HG03460 (cell line): ENCODE results near the gene GLUD2.
"Not testable (repeated sequence)": the region's sequence is repeated elsewhere in the genome, so short reads cannot be mapped to it uniquely, and the experiment has no call there.

Experiments
- ATAC-seq: cut with Tn5 transposase; IDR thresholded peaks from one replicate; pipeline ENCODE4 v1.9.1; 2021; ENCODE audit not compliant: unreplicated experiment

The GLUD2 gene

GRCh38 chrX:121047441-121048419, at the start of gene GLUD2:
Gene GLUD2 (plus strand): TSS chrX:121047610. CDS start chrX:121047685, 75 bp downstream.
- not testable (repeated sequence) for ATAC-seq

DNA sequence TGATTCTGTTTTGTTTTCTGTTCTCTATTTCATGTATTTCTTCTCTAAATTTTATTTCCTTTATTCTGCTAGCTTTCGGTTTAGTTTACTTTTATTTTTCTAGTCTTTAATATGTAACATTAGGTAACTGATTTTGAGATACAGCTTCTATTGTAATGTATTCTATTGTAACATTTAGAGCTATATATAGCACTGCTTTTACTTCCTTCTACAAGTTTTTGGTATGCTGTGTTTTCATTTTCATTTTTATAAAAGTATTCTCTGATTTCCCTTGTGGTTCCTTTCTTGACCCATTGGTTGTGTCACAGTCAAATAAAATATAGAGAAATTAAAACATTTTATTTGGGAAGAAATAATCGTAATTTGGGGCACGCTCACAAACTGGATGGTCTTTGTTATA, 48.0 kb upstream of the GLUD2 start:
- no peak for ATAC-seq

DNA sequence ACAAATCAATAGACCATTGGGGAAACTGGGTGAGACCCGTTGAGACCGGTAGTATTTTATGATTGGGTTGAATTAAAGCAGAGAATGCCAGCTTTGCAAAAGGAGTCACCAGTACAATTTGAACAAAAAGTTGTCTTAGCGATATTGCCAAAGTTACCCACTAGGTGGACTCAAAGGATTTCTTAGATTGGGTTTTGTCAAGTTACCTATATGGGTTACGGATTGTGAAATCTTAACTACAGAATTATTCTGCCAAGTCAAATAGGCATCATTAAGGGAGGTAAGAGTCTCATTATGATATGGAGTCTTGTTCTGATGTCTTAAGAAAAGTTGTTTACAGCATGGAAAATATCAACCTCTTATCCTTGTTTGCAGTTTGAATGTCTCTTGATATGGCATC, 46.8 kb upstream of the GLUD2 start:
- no peak for ATAC-seq

DNA sequence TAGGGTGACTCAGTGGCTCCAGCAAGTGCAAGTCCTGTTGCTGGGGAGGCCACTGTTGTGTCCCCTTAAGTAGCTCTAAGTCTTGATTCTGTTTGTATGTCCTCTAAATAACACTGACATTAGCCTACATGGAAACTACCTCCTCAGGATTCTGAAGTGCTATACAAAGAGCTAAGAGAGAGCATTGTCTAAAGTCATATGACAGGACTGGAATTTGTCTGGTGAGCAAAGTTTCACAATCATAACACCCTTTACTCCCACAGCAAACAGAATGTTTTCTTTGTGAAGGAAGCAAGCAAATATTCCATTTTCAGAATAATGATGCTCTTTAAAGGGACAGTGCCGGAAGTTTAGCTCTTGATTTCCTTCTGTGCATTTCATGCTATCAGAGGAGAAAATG, 38.5 kb upstream of the GLUD2 start:
- ATAC-seq: no peak

GRCh38 chrX:121009764-121010163, 37.6 kb upstream of the GLUD2 start:
- ATAC-seq: no peak

- ATAC-seq: no peak
Measured at GRCh38 chrX:121010218-121010617, 37.2 kb upstream of the GLUD2 start.

GRCh38 chrX:121011254-121011653, 36.2 kb upstream of the GLUD2 start:
- no peak for ATAC-seq

- no peak for ATAC-seq
Measured at GRCh38 chrX:121013897-121014455, 33.4 kb upstream of the GLUD2 start.

DNA sequence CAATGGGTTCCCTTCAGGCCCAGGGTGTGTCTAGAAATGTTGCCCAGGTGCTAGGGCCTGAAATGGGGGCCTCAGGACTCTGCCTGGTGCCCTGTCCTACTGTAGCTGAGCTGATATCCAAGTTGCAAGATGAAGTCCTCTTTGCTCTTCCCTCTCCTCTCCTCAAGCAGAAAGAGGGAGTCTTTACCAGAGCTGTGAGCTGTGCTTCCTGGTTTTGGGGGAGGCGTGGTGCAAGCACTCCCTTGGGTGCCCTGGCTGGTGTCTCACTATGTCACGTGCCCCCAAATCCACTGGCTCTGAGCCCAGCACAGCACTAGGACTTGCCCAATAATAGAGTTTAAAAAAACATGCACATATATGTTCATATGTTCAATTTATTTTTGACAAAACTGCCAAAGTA, 32.6 kb upstream of the GLUD2 start:
- no peak for ATAC-seq

- no peak for ATAC-seq
Measured at GRCh38 chrX:121028419-121028818, 19.0 kb upstream of the GLUD2 start.

DNA sequence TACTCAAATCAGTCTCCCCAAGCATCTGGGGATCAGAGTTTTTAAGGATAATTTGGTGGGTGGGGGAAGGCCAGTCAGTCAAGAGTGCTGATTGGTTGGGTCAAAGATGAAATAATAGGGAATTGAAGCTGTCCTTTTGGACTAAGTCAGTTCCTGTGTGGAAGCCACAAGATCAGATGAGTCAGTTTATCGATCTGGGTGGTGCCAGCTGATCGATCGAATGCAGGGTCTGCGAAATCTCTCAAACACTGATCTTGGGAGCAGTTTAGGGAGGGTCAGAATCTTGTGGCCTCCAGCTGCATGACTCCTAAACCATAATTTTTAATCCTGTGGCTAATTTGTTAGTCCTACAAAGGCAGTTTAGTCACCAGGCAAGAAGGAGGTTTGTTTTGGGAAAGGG, 17.3 kb upstream of the GLUD2 start:
- no peak for ATAC-seq

DNA sequence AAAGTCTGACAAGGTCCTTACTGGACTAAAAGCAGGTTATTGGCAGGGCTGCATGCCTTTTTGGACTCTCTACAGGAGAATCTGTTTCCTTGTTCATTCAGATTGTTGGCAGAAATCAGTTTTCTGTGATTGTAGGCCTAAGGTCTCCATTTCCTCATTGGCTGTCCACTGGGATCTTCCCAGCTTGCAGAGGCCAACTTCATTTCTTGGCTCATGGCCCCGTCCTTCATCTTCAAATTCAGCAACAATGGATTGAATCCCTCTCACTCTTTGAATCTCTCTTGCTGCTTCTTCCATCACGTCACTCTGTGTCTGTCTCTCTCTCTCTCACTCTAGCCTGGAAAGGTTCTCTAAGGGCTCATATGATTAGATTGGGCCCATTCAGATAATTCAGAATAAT, 14.9 kb upstream of the GLUD2 start:
- no peak for ATAC-seq

GRCh38 chrX:121036137-121036536, 11.3 kb upstream of the GLUD2 start:
- no peak for ATAC-seq

- ATAC-seq: no peak
Measured at GRCh38 chrX:121036951-121037350, 10.5 kb upstream of the GLUD2 start.

DNA sequence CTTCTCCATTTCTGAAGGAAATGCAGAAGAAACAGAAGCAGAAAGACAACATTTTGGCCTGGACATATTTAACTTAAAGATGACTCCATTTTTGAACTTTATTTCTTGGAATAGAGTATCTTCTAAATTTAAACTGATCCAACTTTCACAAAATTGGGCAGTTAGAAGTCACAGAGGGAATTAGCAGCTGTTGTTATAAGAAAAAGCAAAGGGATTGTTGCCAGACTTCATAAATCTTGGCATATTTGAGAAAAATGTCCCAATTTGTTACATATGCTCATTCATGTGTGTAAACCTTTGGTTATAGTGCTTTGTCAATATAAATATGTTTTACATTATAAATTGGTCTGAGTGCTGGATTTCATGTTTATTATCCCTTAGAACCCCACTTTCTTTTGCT, 3.4 kb downstream of the GLUD2 start:
- no peak for ATAC-seq

DNA sequence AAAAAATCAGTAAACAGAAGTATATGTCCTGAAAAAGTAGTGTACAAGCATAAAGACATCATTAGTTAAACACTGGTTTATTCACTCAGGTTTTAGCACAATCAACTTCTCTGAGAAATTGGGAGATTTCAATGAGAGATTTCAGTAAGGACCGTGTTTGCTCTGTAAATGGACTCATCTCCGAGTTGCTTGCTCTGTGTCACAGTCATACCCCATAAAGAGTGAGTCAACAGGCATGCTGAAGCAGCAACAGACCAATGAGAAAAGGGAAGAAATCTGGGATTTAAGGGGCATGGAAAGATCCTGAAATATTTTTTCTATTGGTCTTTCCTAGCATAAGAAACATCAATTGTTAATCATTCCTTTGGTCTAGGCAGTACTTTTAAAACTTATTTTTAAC, 4.7 kb downstream of the GLUD2 start:
- no peak for ATAC-seq

- ATAC-seq: no peak
Measured at GRCh38 chrX:121062289-121062688, 14.9 kb downstream of the GLUD2 start.

GRCh38 chrX:121064579-121064978, 17.2 kb downstream of the GLUD2 start:
- no peak for ATAC-seq

GRCh38 chrX:121084247-121084646, 36.8 kb downstream of the GLUD2 start:
- not testable (repeated sequence) for ATAC-seq

DNA sequence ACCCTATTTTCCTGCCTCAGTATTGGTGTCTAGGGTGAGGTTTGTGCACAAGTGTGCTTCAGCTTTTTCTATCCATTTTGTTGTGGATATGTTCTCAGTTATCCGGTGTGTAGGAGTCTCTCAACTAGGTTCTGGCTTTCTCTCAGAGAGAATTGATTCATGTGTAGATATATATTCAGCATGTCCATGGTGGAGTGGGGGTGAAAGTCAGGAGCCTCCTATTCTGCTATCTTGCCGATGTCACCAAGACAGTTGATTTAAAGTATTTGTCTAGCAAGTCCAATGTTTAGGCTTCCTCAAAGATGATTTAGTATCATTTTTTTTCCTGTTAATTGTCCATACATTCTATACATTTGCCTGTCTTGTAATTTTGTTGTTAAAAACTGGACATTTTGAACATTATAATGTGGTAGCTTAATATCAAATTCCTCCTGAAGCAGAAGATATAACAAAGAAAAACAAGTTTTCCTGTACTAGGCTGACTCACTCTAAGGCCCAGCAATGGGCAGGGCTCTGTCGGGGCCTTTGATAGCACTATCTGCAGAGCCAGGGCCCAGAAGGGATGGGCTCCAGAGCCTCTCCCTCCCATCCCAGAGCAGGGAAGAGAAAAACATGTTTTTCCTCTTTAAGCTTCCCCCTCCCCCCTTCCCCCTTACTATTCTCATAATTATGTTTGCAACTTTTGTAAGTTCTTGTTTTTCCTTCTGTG, 37.6 kb downstream of the GLUD2 start:
- no peak for ATAC-seq

DNA sequence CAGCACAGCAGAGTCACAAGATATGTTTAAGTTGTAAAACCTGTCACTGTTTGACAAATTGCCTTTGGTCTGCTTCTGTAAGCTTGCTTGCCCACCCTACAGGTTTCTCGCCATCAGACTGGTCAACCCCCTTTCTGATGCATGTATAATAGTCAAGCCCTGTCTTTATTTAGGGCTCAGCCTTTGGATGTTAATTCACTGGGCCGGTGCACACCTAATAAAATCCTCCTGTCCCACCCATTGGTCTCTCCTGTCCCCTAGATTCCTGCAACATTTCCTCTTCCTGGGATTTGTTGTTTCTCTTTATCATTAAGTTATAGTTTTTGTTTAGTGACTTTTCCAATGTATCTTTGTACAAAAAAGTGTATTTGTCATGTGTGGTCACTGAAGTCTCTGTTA, 38.2 kb downstream of the GLUD2 start:
- ATAC-seq: no peak

DNA sequence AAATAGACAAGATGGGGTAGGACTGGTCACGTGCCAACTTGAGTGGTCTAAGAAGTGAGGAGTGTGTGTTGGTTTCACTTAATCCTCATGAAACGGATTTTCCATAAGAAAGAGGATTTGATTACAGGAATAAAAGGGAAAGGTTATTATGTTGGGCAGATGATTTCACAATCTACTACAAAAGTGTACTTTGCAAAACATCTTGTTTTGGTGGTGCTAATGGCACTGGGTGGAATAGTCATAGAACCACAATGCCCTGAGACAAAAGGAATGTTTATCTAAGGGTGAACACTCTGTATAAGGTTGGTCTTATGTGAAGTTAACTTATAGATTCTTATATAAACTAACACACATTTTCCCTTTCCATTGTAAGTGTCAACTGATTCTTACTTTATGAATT, 45.6 kb downstream of the GLUD2 start:
- ATAC-seq: no peak
